ENCODE results near the gene HOXC12.

HOXC12 gene

GRCh38 chr12:53965281-53966084 lies 10.8 kb downstream of the HOXC12 start:
- DNase-seq (ENCODE audit: low read depth, low spot score): no peak
- ChIA-PET CTCF (interaction anchor here (1.0 to 3.8 kb wide), 4 partner anchors 21 to 251 kb away, joined by 3 to 13 read pairs (median 4); no protein-coding TSS in a partner anchor), POLR2A (interaction anchor here (0.8 kb wide), 1 partner anchor 9 kb away, joined by 3 read pairs; no protein-coding TSS in a partner anchor)
- no peak for TF ChIP-seq CTCF (IDR thresholded peaks at IDR 0.05; ENCODE audit: insufficient read depth, low read length, missing control alignments)
- peak overlapping the region; percentile 73 for H3K4me3 ChIP-seq (ENCODE audit: low read depth, low read length)

GRCh38 chr12:53966085-53966384 lies 11.3 kb downstream of the HOXC12 start:
- no peak for TF ChIP-seq CTCF (IDR thresholded peaks at IDR 0.05; ENCODE audit: insufficient read depth, low read length, missing control alignments)
- peak overlapping the region; percentile 73 for H3K4me3 ChIP-seq (ENCODE audit: low read depth, low read length)
- CTCF ChIA-PET: interaction anchor here (0.9 to 3.8 kb wide), 4 partner anchors 23 to 289 kb away, joined by 3 to 13 read pairs (median 4); no protein-coding TSS in a partner anchor
- no peak for DNase-seq (ENCODE audit: low read depth, low spot score)
- POLR2A ChIA-PET: no interaction called here

DNA sequence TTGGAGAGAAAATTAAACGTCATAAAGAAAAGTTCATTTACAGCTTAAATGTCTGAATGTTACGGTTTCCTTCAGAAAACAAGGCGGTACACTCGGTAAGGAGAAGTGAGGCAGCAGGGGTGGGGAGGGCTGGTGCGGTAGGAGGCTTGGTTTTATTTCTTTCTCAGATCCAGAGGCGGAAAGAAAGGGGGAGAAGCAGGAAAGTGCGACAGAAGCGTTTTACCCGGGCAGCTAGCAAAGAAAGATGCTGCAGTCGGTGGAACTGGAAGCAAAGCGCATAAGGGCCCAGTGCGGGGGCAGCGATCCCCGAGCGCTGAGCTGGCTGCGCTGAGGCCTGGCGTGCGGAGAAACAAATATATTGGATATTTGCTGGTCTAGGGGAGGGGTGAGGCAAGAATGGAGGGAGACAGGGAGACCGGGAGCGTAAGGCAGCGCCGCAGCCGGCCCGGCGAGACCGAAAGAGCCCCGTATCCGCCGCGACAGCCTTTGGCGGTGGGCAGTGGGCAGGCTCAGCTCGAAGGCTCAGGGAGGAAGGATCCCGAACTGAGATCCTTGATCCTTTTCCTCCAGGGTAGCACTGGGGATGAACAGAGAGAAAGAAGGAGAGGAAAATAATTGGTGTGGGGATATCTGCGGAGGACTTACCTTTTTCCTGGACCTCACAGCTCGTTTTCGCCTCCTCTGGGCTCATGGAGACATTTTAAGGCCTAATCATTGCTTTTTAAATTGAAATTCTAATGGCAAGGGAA lies 11.9 kb downstream of the HOXC12 start:
- H3K4me3 ChIP-seq (ENCODE audit: low read depth, low read length): peak overlapping the region; percentile 73
- TF ChIP-seq CTCF (IDR thresholded peaks at IDR 0.05; ENCODE audit: insufficient read depth, low read length, missing control alignments): no peak
- ChIA-PET POLR2A (no interaction called here), CTCF (interaction anchor here (0.9 to 3.8 kb wide), 4 partner anchors 9 to 289 kb away, joined by 3 to 13 read pairs (median 5); no protein-coding TSS in a partner anchor)
- no peak for DNase-seq (ENCODE audit: low read depth, low spot score)

DNA sequence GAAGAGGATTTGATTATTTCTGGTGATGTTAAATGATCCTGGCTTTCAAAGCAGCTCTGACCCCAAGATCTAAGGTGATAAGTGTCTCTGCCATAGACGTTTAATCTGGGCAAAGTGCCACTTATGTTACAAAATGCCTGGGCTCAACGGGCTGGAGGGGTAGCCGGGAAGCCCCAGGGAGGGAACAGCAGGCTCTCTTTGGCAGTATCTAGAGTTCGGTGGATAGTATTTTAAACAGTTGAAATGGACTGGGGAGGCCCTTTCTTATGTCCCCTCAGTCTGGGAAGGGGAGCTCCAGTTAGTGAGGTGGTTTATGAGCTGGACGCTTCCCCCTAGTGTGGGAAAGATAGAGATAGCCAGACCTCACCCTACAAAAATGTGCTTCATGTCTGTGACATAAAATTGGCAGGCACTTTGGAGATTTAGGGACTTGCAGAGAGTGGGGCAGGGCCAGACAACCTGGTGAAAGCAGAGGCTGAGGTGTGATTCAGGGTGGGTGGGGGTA lies 12.8 kb downstream of the HOXC12 start:
- no peak for TF ChIP-seq CTCF (IDR thresholded peaks at IDR 0.05; ENCODE audit: insufficient read depth, low read length, missing control alignments)
- ChIA-PET POLR2A (interaction anchor here (1.0 kb wide), 1 partner anchor 9 kb away, joined by 4 read pairs; no protein-coding TSS in a partner anchor), CTCF (interaction anchor here (1.0 to 3.8 kb wide), 5 partner anchors 9 to 249 kb away, joined by 3 to 13 read pairs (median 5); no protein-coding TSS in a partner anchor)
- no peak for DNase-seq (ENCODE audit: low read depth, low spot score)
- peak overlapping the region; percentile 73 for H3K4me3 ChIP-seq (ENCODE audit: low read depth, low read length)

- no peak for TF ChIP-seq CTCF (IDR thresholded peaks at IDR 0.05; ENCODE audit: insufficient read depth, low read length, missing control alignments)
- no peak for DNase-seq (ENCODE audit: low read depth, low spot score)
- CTCF ChIA-PET: interaction anchor here (0.9 to 2.0 kb wide), 5 partner anchors 17 to 248 kb away, joined by 3 to 8 read pairs (median 3); partner anchors contain the start of gene HOXC10
- POLR2A ChIA-PET: interaction anchor here (0.6 to 0.9 kb wide), 3 partner anchors 23 to 1037 kb away, joined by 3 to 6 read pairs (median 3); no protein-coding TSS in a partner anchor
- peak overlapping the region; percentile 73 for H3K4me3 ChIP-seq (ENCODE audit: low read depth, low read length)
Measured at GRCh38 chr12:53968214-53969127, 13.8 kb downstream of the HOXC12 start.
